Fibroblast of villous mesenchyme (primary cell): ENCODE measurements around the gene VGLL4. TPM values are rescaled to one million over a fixed set of nuclear protein-coding genes. Genes with fewer than 3 reads are reported as not detected.
"Not testable (repeated sequence)": the region's sequence is repeated elsewhere in the genome, so short reads cannot be mapped to it uniquely, and the experiment has no call there.

ENCODE experiments used
- DNase-seq: peaks from one replicate; pipeline ENCODE4 v3.0.0-alpha.2; 2010; ENCODE audit warnings: low read depth
- H3K4me3 ChIP-seq: 2 replicates; pipeline ENCODE4 v1.5.1; 2011; ENCODE audit warnings: low read depth, mild to moderate bottlenecking, low read length
- CTCF ChIP-seq: IDR thresholded peaks from 2 replicates; pipeline ENCODE4 v1.5.1; 2012; ENCODE audit warnings: low read depth, mild to moderate bottlenecking, low read length; ENCODE audit not compliant: insufficient read depth
- total RNA-seq: library from RNA; depleted of rRNA; stranded (reverse); fragments of >200 nt; gene quantifications from 2 replicates; pipeline ENCODE4 v1.2.3, GENCODE V29; 2012

The VGLL4 gene, protein sequence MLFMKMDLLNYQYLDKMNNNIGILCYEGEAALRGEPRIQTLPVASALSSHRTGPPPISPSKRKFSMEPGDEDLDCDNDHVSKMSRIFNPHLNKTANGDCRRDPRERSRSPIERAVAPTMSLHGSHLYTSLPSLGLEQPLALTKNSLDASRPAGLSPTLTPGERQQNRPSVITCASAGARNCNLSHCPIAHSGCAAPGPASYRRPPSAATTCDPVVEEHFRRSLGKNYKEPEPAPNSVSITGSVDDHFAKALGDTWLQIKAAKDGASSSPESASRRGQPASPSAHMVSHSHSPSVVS
- total RNA-seq: 45.7 and 65.6 TPM in 2 replicates

DNA sequence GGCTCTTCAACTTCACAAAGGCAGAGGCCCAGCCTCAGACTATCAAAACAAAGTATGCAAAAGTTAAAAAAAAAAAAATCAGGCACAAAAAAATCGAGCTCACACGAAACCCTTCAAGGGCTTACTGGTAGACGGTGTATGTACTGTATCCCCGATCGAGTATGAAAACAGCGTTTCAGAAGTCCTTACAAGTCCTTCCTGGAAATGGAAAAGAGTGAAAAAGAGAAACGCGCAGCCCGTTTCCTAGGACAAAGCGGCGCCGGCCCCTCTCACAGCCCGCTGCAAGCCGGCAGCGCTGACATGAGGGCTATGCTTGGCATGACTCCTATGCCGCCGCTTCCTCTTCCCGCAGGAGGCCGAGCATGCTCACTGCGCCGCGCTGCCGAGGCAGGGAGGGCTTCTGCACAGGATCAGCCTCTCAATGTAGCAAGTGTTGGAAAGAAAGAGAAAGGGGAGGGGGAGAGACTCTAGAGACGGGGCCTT, at the start of gene VGLL4:
TSS of gene VGLL4 (minus strand) at position 311 of the 483 bp plus-strand sequence. CDS start 397 bp downstream, outside the sequence.
- DNase-seq: peak; percentile 95
- peak within 1 kb of the TSS; percentile 84 for H3K4me3 ChIP-seq
- TF ChIP-seq CTCF: peak; percentile 13

GRCh38 chr3:11692532-11692813, 48.8 kb upstream of the VGLL4 start:
- no peak overlapping the region for H3K4me3 ChIP-seq
- no peak for TF ChIP-seq CTCF
- no peak for DNase-seq

GRCh38 chr3:11691767-11692531, 48.2 kb upstream of the VGLL4 start:
- no peak overlapping the region for H3K4me3 ChIP-seq
- DNase-seq: no peak
- no peak for TF ChIP-seq CTCF

GRCh38 chr3:11690863-11691766, 47.4 kb upstream of the VGLL4 start:
- TF ChIP-seq CTCF: no peak
- H3K4me3 ChIP-seq: no peak overlapping the region
- peak; percentile 45 for DNase-seq

- no peak for DNase-seq
- TF ChIP-seq CTCF: no peak
Observed at GRCh38 chr3:11689749-11690148, 46.0 kb upstream of the VGLL4 start.

DNA sequence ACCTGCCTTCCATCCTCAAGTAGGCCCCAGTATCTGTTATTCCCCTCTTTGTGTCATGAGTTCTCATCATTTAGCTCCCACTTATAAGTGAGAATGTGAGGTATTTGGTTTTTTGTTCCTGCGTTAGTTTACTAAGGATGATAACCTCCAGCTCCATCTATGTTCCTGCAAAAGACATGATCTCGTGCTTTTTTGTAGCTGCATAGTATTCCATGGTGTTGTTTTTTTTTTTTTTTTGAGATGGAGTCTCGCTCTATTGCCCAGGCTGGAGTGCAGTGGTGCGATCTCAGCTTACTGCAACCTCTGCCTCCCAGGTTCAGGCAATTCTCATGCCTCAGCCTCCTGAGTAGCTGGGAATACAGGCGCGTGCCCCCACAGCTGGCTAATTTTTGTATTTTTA, 41.3 kb upstream of the VGLL4 start:
- not testable (repeated sequence) for H3K4me3 ChIP-seq, DNase-seq

More at GRCh38 chr3:11689749-11690148, 46.0 kb upstream of the VGLL4 start:
- no peak overlapping the region for H3K4me3 ChIP-seq
